ENCODE data around the gene TMEM14A. TPM values are rescaled to one million over a fixed set of nuclear protein-coding genes. Genes with fewer than 3 reads are reported as not detected.

The TMEM14A gene
- total RNA-seq: 1 to 10 TPM; 6.6 to 9.7 (median 6.7) TPM

- H3K9me3 Mint-ChIP-seq: no peaks in the 10 kb centered on the region
- H3K27me3 Mint-ChIP-seq (ENCODE audit: low read depth): no peaks in the 10 kb centered on the region
- peaks cover 30% of the 10 kb centered on the region for H3K4me1 Mint-ChIP-seq (ENCODE audit: low read depth)
- peak within 1 kb of the TSS; percentile 87 for H3K4me3 Mint-ChIP-seq
- H3K36me3 Mint-ChIP-seq (ENCODE audit: insufficient read depth): peaks cover 2% of the 10 kb centered on the region
- DNase-seq (peak; percentile 85), ATAC-seq (peak; percentile 99)
Measured at GRCh38 chr6:52670502-52671409, at the start of gene TMEM14A. Gene TMEM14A, plus strand, starts transcription at chr6:52671113. Its CDS starts 5,990 bp downstream, at chr6:52677103.

GRCh38 chr6:52621631-52622030 lies 49.3 kb upstream of the TMEM14A start:
- peaks cover 9% of the 10 kb centered on the region for H3K27me3 Mint-ChIP-seq (ENCODE audit: low read depth)
- no peak for ATAC-seq

GRCh38 chr6:52622810-52623209 lies 48.1 kb upstream of the TMEM14A start:
- Mint-ChIP-seq H3K4me3 (no peak overlapping the region), H3K4me1 (ENCODE audit: low read depth) (no peaks in the 10 kb centered on the region), H3K36me3 (ENCODE audit: insufficient read depth) (no peaks in the 10 kb centered on the region), H3K27me3 (ENCODE audit: low read depth) (peaks cover 9% of the 10 kb centered on the region), H3K9me3 (no peaks in the 10 kb centered on the region)
- DNase-seq: no peak
- no peak for ATAC-seq

More at GRCh38 chr6:52621631-52622030, 49.3 kb upstream of the TMEM14A start:
- Mint-ChIP-seq H3K4me3 (no peak overlapping the region), H3K4me1 (ENCODE audit: low read depth) (no peaks in the 10 kb centered on the region), H3K9me3 (no peaks in the 10 kb centered on the region), H3K36me3 (ENCODE audit: insufficient read depth) (no peaks in the 10 kb centered on the region)
- DNase-seq: no peak

GRCh38 chr6:52632011-52632410 lies 38.9 kb upstream of the TMEM14A start:
- Mint-ChIP-seq H3K4me1 (ENCODE audit: low read depth) (peaks cover 13% of the 10 kb centered on the region), H3K36me3 (ENCODE audit: insufficient read depth) (no peaks in the 10 kb centered on the region), H3K27me3 (ENCODE audit: low read depth) (no peaks in the 10 kb centered on the region), H3K9me3 (no peaks in the 10 kb centered on the region), H3K4me3 (no peak overlapping the region)
- no peak for DNase-seq
- no peak for ATAC-seq

- DNase-seq (no peak), ATAC-seq (no peak)
- H3K4me3 Mint-ChIP-seq: no peak overlapping the region
- no peaks in the 10 kb centered on the region for H3K36me3 Mint-ChIP-seq (ENCODE audit: insufficient read depth)
- no peaks in the 10 kb centered on the region for H3K9me3 Mint-ChIP-seq
- H3K4me1 Mint-ChIP-seq (ENCODE audit: low read depth): peaks cover 13% of the 10 kb centered on the region
- H3K27me3 Mint-ChIP-seq (ENCODE audit: low read depth): peaks cover 6% of the 10 kb centered on the region
Measured at GRCh38 chr6:52634211-52634610, 36.7 kb upstream of the TMEM14A start.

GRCh38 chr6:52635049-52635577 lies 35.8 kb upstream of the TMEM14A start:
- DNase-seq (no peak), ATAC-seq (peak; percentile 56 to 57)
- Mint-ChIP-seq H3K27me3 (ENCODE audit: low read depth) (peaks cover 13% of the 10 kb centered on the region), H3K4me1 (ENCODE audit: low read depth) (peaks cover 13% of the 10 kb centered on the region), H3K9me3 (no peaks in the 10 kb centered on the region), H3K36me3 (ENCODE audit: insufficient read depth) (no peaks in the 10 kb centered on the region), H3K4me3 (peak overlapping the region; percentile 4)

GRCh38 chr6:52636830-52637229 lies 34.1 kb upstream of the TMEM14A start:
- DNase-seq: no peak
- peaks cover 15% of the 10 kb centered on the region for H3K4me1 Mint-ChIP-seq (ENCODE audit: low read depth)
- no peaks in the 10 kb centered on the region for H3K9me3 Mint-ChIP-seq
- no peak overlapping the region for H3K4me3 Mint-ChIP-seq
- H3K27me3 Mint-ChIP-seq (ENCODE audit: low read depth): peaks cover 20% of the 10 kb centered on the region
- ATAC-seq: no peak
- no peaks in the 10 kb centered on the region for H3K36me3 Mint-ChIP-seq (ENCODE audit: insufficient read depth)

- Mint-ChIP-seq H3K4me1 (ENCODE audit: low read depth) (peaks cover 13% of the 10 kb centered on the region), H3K36me3 (ENCODE audit: insufficient read depth) (no peaks in the 10 kb centered on the region), H3K27me3 (ENCODE audit: low read depth) (peaks cover 20% of the 10 kb centered on the region), H3K4me3 (no peak overlapping the region), H3K9me3 (no peaks in the 10 kb centered on the region)
- DNase-seq (no peak), ATAC-seq (no peak)
Measured at GRCh38 chr6:52639493-52639892, 31.4 kb upstream of the TMEM14A start.

GRCh38 chr6:52640170-52640569 lies 30.7 kb upstream of the TMEM14A start:
- ATAC-seq (no peak), DNase-seq (no peak)
- Mint-ChIP-seq H3K36me3 (ENCODE audit: insufficient read depth) (no peaks in the 10 kb centered on the region), H3K4me1 (ENCODE audit: low read depth) (peaks cover 8% of the 10 kb centered on the region), H3K4me3 (no peak overlapping the region), H3K9me3 (no peaks in the 10 kb centered on the region), H3K27me3 (ENCODE audit: low read depth) (peaks cover 20% of the 10 kb centered on the region)

GRCh38 chr6:52640916-52641315 lies 30.0 kb upstream of the TMEM14A start:
- DNase-seq (no peak), ATAC-seq (no peak)
- Mint-ChIP-seq H3K4me1 (ENCODE audit: low read depth) (peaks cover 5% of the 10 kb centered on the region), H3K36me3 (ENCODE audit: insufficient read depth) (no peaks in the 10 kb centered on the region), H3K9me3 (no peaks in the 10 kb centered on the region), H3K27me3 (ENCODE audit: low read depth) (peaks cover 24% of the 10 kb centered on the region), H3K4me3 (no peak overlapping the region)

- ATAC-seq (no peak), DNase-seq (no peak)
- Mint-ChIP-seq H3K4me1 (ENCODE audit: low read depth) (peaks cover 2% of the 10 kb centered on the region), H3K9me3 (no peaks in the 10 kb centered on the region), H3K27me3 (ENCODE audit: low read depth) (peaks cover 24% of the 10 kb centered on the region), H3K4me3 (no peak overlapping the region), H3K36me3 (ENCODE audit: insufficient read depth) (no peaks in the 10 kb centered on the region)
Measured at GRCh38 chr6:52641388-52641787, 29.5 kb upstream of the TMEM14A start.

- DNase-seq: no peak
- H3K27me3 Mint-ChIP-seq (ENCODE audit: low read depth): peaks cover 24% of the 10 kb centered on the region
- no peaks in the 10 kb centered on the region for H3K9me3 Mint-ChIP-seq
- peaks cover 2% of the 10 kb centered on the region for H3K4me1 Mint-ChIP-seq (ENCODE audit: low read depth)
- H3K36me3 Mint-ChIP-seq (ENCODE audit: insufficient read depth): no peaks in the 10 kb centered on the region
- H3K4me3 Mint-ChIP-seq: no peak overlapping the region
- no peak for ATAC-seq
Measured at GRCh38 chr6:52641826-52642225, 29.1 kb upstream of the TMEM14A start.

GRCh38 chr6:52642368-52642767 lies 28.5 kb upstream of the TMEM14A start:
- Mint-ChIP-seq H3K9me3 (no peaks in the 10 kb centered on the region), H3K4me3 (no peak overlapping the region), H3K36me3 (ENCODE audit: insufficient read depth) (no peaks in the 10 kb centered on the region), H3K27me3 (ENCODE audit: low read depth) (peaks cover 24% of the 10 kb centered on the region), H3K4me1 (ENCODE audit: low read depth) (peaks cover 2% of the 10 kb centered on the region)
- DNase-seq (no peak), ATAC-seq (no peak)

GRCh38 chr6:52643158-52643557 lies 27.8 kb upstream of the TMEM14A start:
- DNase-seq: no peak
- no peak for ATAC-seq
- no peaks in the 10 kb centered on the region for H3K9me3 Mint-ChIP-seq
- no peaks in the 10 kb centered on the region for H3K36me3 Mint-ChIP-seq (ENCODE audit: insufficient read depth)
- peaks cover 2% of the 10 kb centered on the region for H3K4me1 Mint-ChIP-seq (ENCODE audit: low read depth)
- no peak overlapping the region for H3K4me3 Mint-ChIP-seq
- H3K27me3 Mint-ChIP-seq (ENCODE audit: low read depth): peaks cover 24% of the 10 kb centered on the region

- H3K4me1 Mint-ChIP-seq (ENCODE audit: low read depth): peaks cover 2% of the 10 kb centered on the region
- DNase-seq (no peak), ATAC-seq (no peak)
- H3K36me3 Mint-ChIP-seq (ENCODE audit: insufficient read depth): no peaks in the 10 kb centered on the region
- H3K27me3 Mint-ChIP-seq (ENCODE audit: low read depth): peaks cover 20% of the 10 kb centered on the region
- H3K4me3 Mint-ChIP-seq: no peak overlapping the region
- no peaks in the 10 kb centered on the region for H3K9me3 Mint-ChIP-seq
Measured at GRCh38 chr6:52644253-52644652, 26.7 kb upstream of the TMEM14A start.
